Heart right ventricle (tissue), 16 donors: ENCODE measurements around the gene FAM120A. TPM values are rescaled to one million over a fixed set of nuclear protein-coding genes. Genes with fewer than 3 reads are reported as not detected.

Source experiments
- ATAC-seq, 8 donors: fragments of 200-7000 bp; cut with Tn5 transposase; one replicate each; pipeline ENCODE4 v1.9.1; 2020; ENCODE audit warnings: mild to moderate bottlenecking in 8 of 8, moderate library complexity in 8 of 8, moderate number of reproducible peaks in 1 of 8
- DNase-seq, 2 donors: peaks; one replicate each; pipeline ENCODE4 v3.0.0-alpha.2; 2020
- H3K27ac ChIP-seq, 10 donors: fragments of 200-600 bp; sonication (generic) in 2 of 10; one replicate each; pipeline versions ENCODE4 v1.5.0 to v1.8.0; 2020 to 2022; ENCODE audit warnings: mild to moderate bottlenecking in 3 of 10
- H3K27me3 ChIP-seq, 7 donors: fragments of 200-600 bp; one replicate each; pipeline ENCODE4 v1.8.0; 2021 to 2022; ENCODE audit warnings: mild to moderate bottlenecking in 2 of 7
- H3K36me3 ChIP-seq, 9 donors: fragments of 200-600 bp; sonication (generic) in 1 of 9; one replicate each; pipeline versions ENCODE4 v1.5.0 to v1.8.0; 2020 to 2022; ENCODE audit warnings: mild to moderate bottlenecking in 2 of 9
- H3K4me1 ChIP-seq, 9 donors: fragments of 200-600 bp; sonication (generic) in 1 of 9; one replicate each; pipeline versions ENCODE4 v1.5.0 to v1.8.0; 2020 to 2022; ENCODE audit warnings: mild to moderate bottlenecking in 4 of 9
- H3K4me3 ChIP-seq, 10 donors: fragments of 200-600 bp; sonication (generic) in 2 of 10; one replicate each; pipeline versions ENCODE4 v1.5.0 to v1.8.0; 2020 to 2022; ENCODE audit warnings: mild to moderate bottlenecking in 7 of 10, moderate library complexity in 2 of 10
- H3K9me3 ChIP-seq, 11 donors: fragments of 200-600 bp in 10 of 11; sonication (generic) in 2 of 11; one replicate each; pipeline versions ENCODE4 v1.5.0 to v1.8.0; 2013 to 2022; ENCODE audit warnings: mild to moderate bottlenecking in 2 of 11, control low read depth in 1 of 11, moderate library complexity in 1 of 11
- WGBS, 2 donors: extraction: QIAGEN DNeasy Blood & Tissue Kit; methylation state at CpG; one replicate each; pipeline ENCODE4 v1.1.7; 2013; ENCODE audit warnings: inconsistent platforms in 1 of 2; 5-methylcytosine and 5-hydroxymethylcytosine counted together
- intact Hi-C, 10 donors: fragments of 100-400 bp; cut with DNase I; formaldehyde crosslinking; loops; one replicate each; pipeline versions ENCODE4 v1.11.1 to v1.14.2; 2022
- polyA plus RNA-seq, 2 donors: library from polyadenylated mRNA; stranded (reverse); fragments of 200-250 nt; gene quantifications; one replicate each; pipeline ENCODE4 v1.2.3, GENCODE V29; 2013
- total RNA-seq, 10 donors: library from RNA; stranded (reverse); fragmentation: NEBNext Ultra II Directional in 3 of 10; extraction: Animal tissue kit (Norgen Biotek cat#: 25700) in 3 of 10; gene quantifications; one replicate each; pipeline versions ENCODE4 v1.2.1 to v1.2.4, GENCODE V29; 2021 to 2023
- TF ChIP-seq, protein P1 (sequence below), 9 donors: fragments of 200-600 bp; sonication (generic) in 2 of 9; IDR thresholded peaks; one replicate each; pipeline versions ENCODE4 v1.5.0 to v1.8.0; 2021 to 2022; ENCODE audit warnings: antibody characterized with exemption in 9 of 9, mild to moderate bottlenecking in 5 of 9, moderate library complexity in 1 of 9
- donor health status: Arrhythmogenic right ventricular cardiomyopathy.
- donor health status: ischemic (EF 13 %, LVEDD 7.1; RV severe dilation, severe dysfunction).
- donor health status: healthy with polysubstance abuse.
- donor health status: DM: no; HTN: yes; CAD: no.
- donor health status: DM: no; HTN: no; CAD: no.
- donor health status: ischemic (EF 25% LVEDD 6.9; RV normal size, moderate dysfunction).
- donor health status: ischemic (EF 25% LVEDD 5.7; RV mildly dilated, moderate dysfunction).
- donor health status: healthy.
- donor health status: DM: yes; HTN: yes; CAD: no.
- donor health status: Ischemic cardiomyopathy.
- donor health status: ischemic (EF 35%, LVEDD 5.7; RV mildly dilated, moderate dysfunction).
- donor health status: nonischemic (EF 11% LVEDD 7.7; RV severe dilation, severe dysfunction).
- donor health status: DM: yes; HTN: yes; CAD: no.
- donor health status: PGD.
- donor health status: ischemic (EF 29% LVEDD 5.4; RV normal size, mild dysfunction).
- donor health status: nonischemic (EF 23%, LVEDD 6.1; RV moderate dilation, normal function).

FAM120A gene
- total and polyA plus RNA-seq, 12 donors: 42.2 to 126 (median 104) TPM

- 93 to 96% methylated on average over 3 of the region's 3 CpGs for WGBS, 2 donors
- Histone ChIP-seq H3K9me3 (no peaks in the 10 kb centered on the region), H3K36me3 (no peaks in the 10 kb centered on the region), H3K27ac (no peak overlapping the region), H3K4me3 (no peak overlapping the region), H3K4me1 (no peaks in the 10 kb centered on the region), H3K27me3 (no peaks in the 10 kb centered on the region)
- TF ChIP-seq, protein P1, sequence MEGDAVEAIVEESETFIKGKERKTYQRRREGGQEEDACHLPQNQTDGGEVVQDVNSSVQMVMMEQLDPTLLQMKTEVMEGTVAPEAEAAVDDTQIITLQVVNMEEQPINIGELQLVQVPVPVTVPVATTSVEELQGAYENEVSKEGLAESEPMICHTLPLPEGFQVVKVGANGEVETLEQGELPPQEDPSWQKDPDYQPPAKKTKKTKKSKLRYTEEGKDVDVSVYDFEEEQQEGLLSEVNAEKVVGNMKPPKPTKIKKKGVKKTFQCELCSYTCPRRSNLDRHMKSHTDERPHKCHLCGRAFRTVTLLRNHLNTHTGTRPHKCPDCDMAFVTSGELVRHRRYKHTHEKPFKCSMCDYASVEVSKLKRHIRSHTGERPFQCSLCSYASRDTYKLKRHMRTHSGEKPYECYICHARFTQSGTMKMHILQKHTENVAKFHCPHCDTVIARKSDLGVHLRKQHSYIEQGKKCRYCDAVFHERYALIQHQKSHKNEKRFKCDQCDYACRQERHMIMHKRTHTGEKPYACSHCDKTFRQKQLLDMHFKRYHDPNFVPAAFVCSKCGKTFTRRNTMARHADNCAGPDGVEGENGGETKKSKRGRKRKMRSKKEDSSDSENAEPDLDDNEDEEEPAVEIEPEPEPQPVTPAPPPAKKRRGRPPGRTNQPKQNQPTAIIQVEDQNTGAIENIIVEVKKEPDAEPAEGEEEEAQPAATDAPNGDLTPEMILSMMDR (IDR thresholded peaks at IDR 0.05): no peak
- intact Hi-C loops: no loop called here
- no peak for DNase-seq
- no peak for ATAC-seq
Measured at GRCh38 chr9:93434056-93434455, 17.4 kb upstream of the FAM120A start.

- no peaks in the 10 kb centered on the region for H3K9me3 ChIP-seq
- TF ChIP-seq, protein P1 (IDR thresholded peaks at IDR 0.05): no peak
- intact Hi-C loops: no loop called here
- H3K36me3 ChIP-seq: no peaks in the 10 kb centered on the region
- no peaks in the 10 kb centered on the region for H3K27me3 ChIP-seq
- H3K4me1 ChIP-seq: no peaks in the 10 kb centered on the region
- no peak overlapping the region for H3K4me3 ChIP-seq
- ATAC-seq: no peak
- no peak overlapping the region for H3K27ac ChIP-seq
- no peak for DNase-seq
- 86% methylated on average over 8 of the region's 8 CpGs for WGBS, 2 donors
Measured at GRCh38 chr9:93435386-93435785, 16.1 kb upstream of the FAM120A start.

- no peaks in the 10 kb centered on the region for H3K27me3 ChIP-seq
- H3K4me1 ChIP-seq: no peaks in the 10 kb centered on the region
- 82 to 92% methylated on average over 6 of the region's 6 CpGs for WGBS, 2 donors
- H3K27ac ChIP-seq: no peak overlapping the region
- no peak for DNase-seq
- H3K4me3 ChIP-seq: no peak overlapping the region
- ATAC-seq: no peak
- no peaks in the 10 kb centered on the region for H3K36me3 ChIP-seq
- TF ChIP-seq, protein P1 (IDR thresholded peaks at IDR 0.05): no peak
- no peaks in the 10 kb centered on the region for H3K9me3 ChIP-seq
- intact Hi-C loops: no loop called here
Measured at GRCh38 chr9:93436218-93436617, 15.3 kb upstream of the FAM120A start.

GRCh38 chr9:93436655-93437407 lies 14.7 kb upstream of the FAM120A start:
- Histone ChIP-seq H3K4me1 (no peaks in the 10 kb centered on the region), H3K9me3 (no peaks in the 10 kb centered on the region), H3K4me3 (no peak overlapping the region), H3K27ac (no peak overlapping the region), H3K27me3 (no peaks in the 10 kb centered on the region), H3K36me3 (no peaks in the 10 kb centered on the region)
- no peak for ATAC-seq
- intact Hi-C loops: no loop called here
- TF ChIP-seq, protein P1 (IDR thresholded peaks at IDR 0.05): no peak
- no peak for DNase-seq
- WGBS, 2 donors: 91 to 95% methylated on average over 7 of the region's 7 CpGs
